ENCODE measurements around the gene ZDHHC8. TPM values are rescaled to one million over a fixed set of nuclear protein-coding genes. Genes with fewer than 3 reads are reported as not detected.

ZDHHC8 gene
- total RNA-seq, 1 experiment from 2014 or later: 11.5 TPM

DNA sequence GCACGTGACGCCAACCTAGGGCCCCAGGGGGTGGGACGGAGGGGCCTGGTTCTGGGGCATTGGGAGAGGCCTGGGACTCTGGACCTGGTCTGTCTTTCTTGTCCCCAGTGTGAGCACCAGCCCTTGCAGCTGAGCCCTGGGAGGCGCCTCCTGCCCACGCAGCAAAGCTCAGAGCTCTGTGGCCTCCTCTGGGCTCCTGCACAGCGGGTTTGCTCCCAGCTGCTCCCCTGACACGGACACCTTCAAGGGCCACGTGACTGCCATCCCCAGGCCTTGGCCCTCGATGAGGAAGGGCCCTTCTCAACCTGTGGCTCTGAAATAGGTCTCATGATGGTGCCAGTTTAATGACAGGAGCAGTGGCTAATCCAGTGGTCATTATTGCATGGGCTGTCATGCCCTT, 50.8 kb downstream of the ZDHHC8 start:
- H3K9me2 ChIP-seq (replicated peaks; ENCODE audit: insufficient read depth, low read length): no peaks in the 10 kb centered on the region
- no peaks in the 10 kb centered on the region for H4K20me1 ChIP-seq (ENCODE audit: insufficient read depth, low read depth, low read length)
- H3K4me2 ChIP-seq (ENCODE audit: low read depth, low read length, poor library complexity, severe bottlenecking): no peak overlapping the region
- H3K27me3 ChIP-seq (ENCODE audit: low read length): no peaks in the 10 kb centered on the region
- H3K4me3 ChIP-seq (ENCODE audit: low read length): no peak overlapping the region
- no peaks in the 10 kb centered on the region for H3K36me3 ChIP-seq (ENCODE audit: insufficient read depth, low read length)
- H3K27ac ChIP-seq (ENCODE audit: low read length): no peak overlapping the region
- H3K79me2 ChIP-seq (ENCODE audit: low read length): no peaks in the 10 kb centered on the region
- no peak overlapping the region for H2AFZ ChIP-seq (ENCODE audit: low read length)
- H3K4me1 ChIP-seq (ENCODE audit: low read length): peaks cover 9% of the 10 kb centered on the region
- no peaks in the 10 kb centered on the region for H3K9me3 ChIP-seq (ENCODE audit: low read length)
- no peak overlapping the region for H3K9ac ChIP-seq (ENCODE audit: low read length)
- no peak for DNase-seq

DNA sequence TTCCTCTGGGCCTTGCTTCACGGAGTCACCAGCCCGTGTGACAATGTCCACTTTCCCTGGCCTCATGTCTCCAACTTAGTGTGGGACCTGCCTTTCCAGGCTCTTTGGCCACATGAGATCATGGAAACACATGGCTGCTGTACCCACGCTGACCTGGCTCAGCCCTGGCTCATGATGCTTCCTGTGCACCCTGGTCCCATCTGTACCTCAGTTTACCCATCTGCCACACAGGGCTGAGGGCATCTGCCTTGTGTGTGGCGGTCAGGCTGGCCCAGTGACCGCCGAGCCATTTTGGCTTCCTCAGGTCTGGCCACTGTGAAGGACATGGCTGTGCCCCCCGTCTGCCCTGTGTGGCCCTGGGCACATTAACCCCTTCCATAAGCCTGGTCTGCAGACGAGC, 51.5 kb downstream of the ZDHHC8 start:
- H3K79me2 ChIP-seq (ENCODE audit: low read length): no peaks in the 10 kb centered on the region

DNA sequence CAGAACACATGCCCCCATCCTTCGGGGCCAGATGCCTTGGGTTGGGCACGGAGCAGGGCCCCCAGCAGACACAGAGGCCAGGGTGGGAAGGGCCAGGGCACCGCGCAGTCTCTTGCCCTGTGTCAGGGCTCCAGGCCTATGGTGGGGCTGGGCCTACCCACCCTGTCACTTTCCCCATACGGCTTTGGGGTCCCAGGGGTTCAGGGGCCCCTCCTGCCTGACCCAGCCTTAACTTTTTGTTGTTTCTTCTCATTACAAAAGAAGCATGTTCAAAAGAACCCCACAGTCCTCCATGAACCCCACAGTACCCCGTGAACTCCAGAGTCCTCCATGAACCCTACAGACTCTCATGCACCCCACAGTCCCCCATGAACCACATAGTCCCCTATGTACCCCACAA, 52.2 kb downstream of the ZDHHC8 start:
- no peaks in the 10 kb centered on the region for H3K36me3 ChIP-seq (ENCODE audit: insufficient read depth, low read length)
- no peak overlapping the region for H2AFZ ChIP-seq (ENCODE audit: low read length)
- no peaks in the 10 kb centered on the region for H3K9me3 ChIP-seq (ENCODE audit: low read length)
- H4K20me1 ChIP-seq (ENCODE audit: insufficient read depth, low read depth, low read length): no peaks in the 10 kb centered on the region
- no peaks in the 10 kb centered on the region for H3K27me3 ChIP-seq (ENCODE audit: low read length)
- peaks cover 9% of the 10 kb centered on the region for H3K4me1 ChIP-seq (ENCODE audit: low read length)
- no peaks in the 10 kb centered on the region for H3K79me2 ChIP-seq (ENCODE audit: low read length)
- no peaks in the 10 kb centered on the region for H3K9me2 ChIP-seq (replicated peaks; ENCODE audit: insufficient read depth, low read length)
- H3K27ac ChIP-seq (ENCODE audit: low read length): no peak overlapping the region
- H3K9ac ChIP-seq (ENCODE audit: low read length): no peak overlapping the region
- H3K4me2 ChIP-seq (ENCODE audit: low read depth, low read length, poor library complexity, severe bottlenecking): no peak overlapping the region
- no peak overlapping the region for H3K4me3 ChIP-seq (ENCODE audit: low read length)
- no peak for DNase-seq

More for the DNA sequence above, 51.5 kb downstream of the ZDHHC8 start:
- Histone ChIP-seq H3K9me3 (ENCODE audit: low read length) (no peaks in the 10 kb centered on the region), H3K4me1 (ENCODE audit: low read length) (peaks cover 9% of the 10 kb centered on the region), H3K4me2 (ENCODE audit: low read depth, low read length, poor library complexity, severe bottlenecking) (no peak overlapping the region), H4K20me1 (ENCODE audit: insufficient read depth, low read depth, low read length) (no peaks in the 10 kb centered on the region), H2AFZ (ENCODE audit: low read length) (no peak overlapping the region), H3K27me3 (ENCODE audit: low read length) (no peaks in the 10 kb centered on the region), H3K9me2 (replicated peaks; ENCODE audit: insufficient read depth, low read length) (no peaks in the 10 kb centered on the region), H3K36me3 (ENCODE audit: insufficient read depth, low read length) (no peaks in the 10 kb centered on the region), H3K9ac (ENCODE audit: low read length) (no peak overlapping the region), H3K27ac (ENCODE audit: low read length) (no peak overlapping the region), H3K4me3 (ENCODE audit: low read length) (no peak overlapping the region)
- DNase-seq: no peak

DNA sequence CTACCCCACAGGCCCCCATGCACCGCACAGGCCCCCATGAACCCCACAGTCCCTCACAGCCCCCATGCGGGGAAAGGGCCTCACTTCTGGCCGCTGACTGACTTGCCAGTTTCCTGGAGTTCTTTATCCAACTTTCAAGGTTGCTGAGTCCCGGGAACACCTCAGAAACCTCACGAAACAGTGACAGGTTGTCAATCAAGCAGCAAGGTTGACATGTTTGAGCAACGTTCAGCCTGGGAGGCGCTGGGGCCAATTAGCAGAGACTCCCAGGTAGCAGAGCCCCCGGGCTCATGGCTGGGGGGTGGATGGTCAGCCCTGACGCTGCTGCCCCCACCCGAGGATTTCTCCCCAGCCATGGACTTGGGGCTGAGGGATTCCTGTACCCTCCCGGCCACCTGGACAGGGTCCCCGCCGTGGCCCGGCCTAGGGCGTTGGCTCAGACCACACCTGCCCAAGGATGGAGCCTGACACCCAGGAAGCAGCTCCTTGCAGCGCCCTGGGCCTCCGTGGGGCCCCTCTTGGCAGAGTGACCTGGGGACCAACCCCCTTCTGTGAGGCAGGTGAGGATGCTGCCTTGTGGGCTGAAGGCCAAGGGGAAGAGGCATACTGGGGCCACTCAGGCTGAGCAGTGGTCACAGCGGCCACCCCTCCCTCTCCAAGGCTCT, 53.0 kb downstream of the ZDHHC8 start:
- H2AFZ ChIP-seq (ENCODE audit: low read length): no peak overlapping the region
- H3K36me3 ChIP-seq (ENCODE audit: insufficient read depth, low read length): no peaks in the 10 kb centered on the region
- H3K9me3 ChIP-seq (ENCODE audit: low read length): no peaks in the 10 kb centered on the region
- H3K4me3 ChIP-seq (ENCODE audit: low read length): no peak overlapping the region
- peaks cover 9% of the 10 kb centered on the region for H3K4me1 ChIP-seq (ENCODE audit: low read length)
- H3K27me3 ChIP-seq (ENCODE audit: low read length): no peaks in the 10 kb centered on the region
- DNase-seq: no peak
- H3K9me2 ChIP-seq (replicated peaks; ENCODE audit: insufficient read depth, low read length): no peaks in the 10 kb centered on the region
- no peak overlapping the region for H3K4me2 ChIP-seq (ENCODE audit: low read depth, low read length, poor library complexity, severe bottlenecking)
- H3K27ac ChIP-seq (ENCODE audit: low read length): no peak overlapping the region
- H3K9ac ChIP-seq (ENCODE audit: low read length): no peak overlapping the region
- H3K79me2 ChIP-seq (ENCODE audit: low read length): no peaks in the 10 kb centered on the region
- H4K20me1 ChIP-seq (ENCODE audit: insufficient read depth, low read depth, low read length): no peaks in the 10 kb centered on the region

DNA sequence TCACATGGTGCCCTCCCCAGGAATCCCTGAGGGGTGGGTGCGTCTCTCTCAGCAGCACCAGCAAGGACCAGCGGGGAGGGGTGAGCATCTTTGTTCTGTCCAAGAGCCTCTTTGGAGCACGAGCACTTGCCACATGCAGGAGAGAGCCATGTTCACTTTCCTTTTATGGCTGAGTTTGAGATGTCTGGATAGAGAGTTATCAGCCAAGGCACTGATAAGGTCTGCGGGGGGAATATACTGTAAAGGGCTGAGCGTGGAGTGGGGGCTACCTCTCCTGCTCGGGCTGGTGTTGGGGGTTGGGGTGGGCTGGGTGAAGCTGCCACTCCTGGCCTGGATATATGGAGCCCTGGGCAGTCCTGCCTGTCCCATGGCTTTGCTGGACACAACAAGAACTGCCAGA, 54.1 kb downstream of the ZDHHC8 start:
- peaks cover 9% of the 10 kb centered on the region for H3K4me1 ChIP-seq (ENCODE audit: low read length)
- H3K9me3 ChIP-seq (ENCODE audit: low read length): no peaks in the 10 kb centered on the region
- DNase-seq: no peak
- H3K36me3 ChIP-seq (ENCODE audit: insufficient read depth, low read length): no peaks in the 10 kb centered on the region
- no peak overlapping the region for H3K4me3 ChIP-seq (ENCODE audit: low read length)
- no peak overlapping the region for H3K9ac ChIP-seq (ENCODE audit: low read length)
- H3K27ac ChIP-seq (ENCODE audit: low read length): no peak overlapping the region
- H3K27me3 ChIP-seq (ENCODE audit: low read length): no peaks in the 10 kb centered on the region
- no peaks in the 10 kb centered on the region for H3K9me2 ChIP-seq (replicated peaks; ENCODE audit: insufficient read depth, low read length)
- H4K20me1 ChIP-seq (ENCODE audit: insufficient read depth, low read depth, low read length): no peaks in the 10 kb centered on the region
- no peak overlapping the region for H3K4me2 ChIP-seq (ENCODE audit: low read depth, low read length, poor library complexity, severe bottlenecking)
- no peaks in the 10 kb centered on the region for H3K79me2 ChIP-seq (ENCODE audit: low read length)
- H2AFZ ChIP-seq (ENCODE audit: low read length): no peak overlapping the region

DNA sequence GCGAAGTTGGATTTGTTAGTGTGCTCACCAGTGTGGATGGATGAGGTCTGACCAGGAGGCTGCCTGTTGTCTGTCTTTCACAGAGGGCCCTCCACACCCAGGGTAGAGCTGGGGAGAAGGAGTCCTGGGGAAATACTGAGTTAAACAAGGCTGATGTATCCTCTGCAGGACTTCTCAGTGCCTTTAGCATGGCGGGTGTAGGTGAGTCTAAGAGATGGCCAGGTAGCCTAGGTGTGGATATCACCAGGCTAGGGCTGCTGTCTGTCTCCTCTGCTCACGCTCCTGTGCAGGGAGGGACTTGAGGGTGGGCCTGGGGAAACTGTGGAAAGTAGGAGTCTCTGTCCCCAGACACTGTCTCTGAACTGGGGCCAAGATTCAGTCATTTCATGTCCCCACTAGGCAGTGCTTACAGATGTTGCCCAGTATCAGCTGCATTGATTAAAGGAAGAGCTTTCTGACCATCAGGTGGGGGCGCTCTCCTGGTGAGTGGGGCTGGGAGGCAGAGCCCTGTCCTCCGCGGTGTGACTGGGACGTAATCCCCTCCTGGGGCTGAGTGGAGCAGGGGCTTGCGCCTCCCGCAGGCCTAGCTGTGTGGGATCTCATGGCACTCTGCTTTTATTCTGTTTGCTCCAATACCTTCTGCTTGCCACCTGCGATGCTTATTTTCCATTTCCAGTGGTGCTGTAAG, 54.7 kb downstream of the ZDHHC8 start:
- no peaks in the 10 kb centered on the region for H3K79me2 ChIP-seq (ENCODE audit: low read length)
- no peak overlapping the region for H3K4me3 ChIP-seq (ENCODE audit: low read length)
- DNase-seq: peak; percentile 72
- no peak overlapping the region for H2AFZ ChIP-seq (ENCODE audit: low read length)
- H3K27me3 ChIP-seq (ENCODE audit: low read length): no peaks in the 10 kb centered on the region
- H3K9me3 ChIP-seq (ENCODE audit: low read length): no peaks in the 10 kb centered on the region
- no peaks in the 10 kb centered on the region for H3K36me3 ChIP-seq (ENCODE audit: insufficient read depth, low read length)
- no peak overlapping the region for H3K9ac ChIP-seq (ENCODE audit: low read length)
- no peaks in the 10 kb centered on the region for H4K20me1 ChIP-seq (ENCODE audit: insufficient read depth, low read depth, low read length)
- H3K4me2 ChIP-seq (ENCODE audit: low read depth, low read length, poor library complexity, severe bottlenecking): no peak overlapping the region
- H3K9me2 ChIP-seq (replicated peaks; ENCODE audit: insufficient read depth, low read length): no peaks in the 10 kb centered on the region
- H3K4me1 ChIP-seq (ENCODE audit: low read length): peaks cover 9% of the 10 kb centered on the region
- no peak overlapping the region for H3K27ac ChIP-seq (ENCODE audit: low read length)

DNA sequence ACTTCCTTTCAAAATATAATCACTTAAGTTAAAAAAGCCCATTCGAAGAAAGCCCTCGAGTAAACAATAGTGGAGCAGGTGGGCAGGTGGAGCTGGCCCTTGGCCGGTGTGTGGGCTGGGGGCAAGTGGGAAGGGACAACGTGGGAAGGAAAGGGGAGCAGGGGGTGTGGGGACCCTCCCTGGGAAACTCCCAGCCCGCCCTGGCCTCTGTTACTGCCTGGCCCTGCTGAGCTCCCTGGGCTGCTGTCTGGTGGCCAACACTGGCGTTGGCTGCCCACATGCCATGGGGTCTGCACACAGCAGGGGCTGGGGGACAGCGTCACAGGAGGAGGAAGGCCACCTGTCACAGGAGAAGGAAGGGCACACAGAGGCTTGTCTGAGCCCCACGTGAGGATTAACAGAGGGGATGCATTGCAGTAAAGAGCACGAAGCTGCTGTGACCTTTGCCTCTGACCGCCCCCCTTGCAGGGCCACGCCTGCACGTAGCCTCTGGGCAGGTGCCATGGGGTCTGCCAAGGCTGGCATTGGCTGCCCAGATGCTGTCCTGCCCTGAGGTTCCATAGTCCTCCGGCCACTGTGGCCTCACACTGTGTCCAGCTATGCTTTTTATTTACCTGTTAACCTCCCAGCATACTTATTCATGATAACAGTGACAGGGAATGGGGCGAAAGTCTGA, 55.4 kb downstream of the ZDHHC8 start:
- no peak overlapping the region for H3K27ac ChIP-seq (ENCODE audit: low read length)
- peaks cover 4% of the 10 kb centered on the region for H3K4me1 ChIP-seq (ENCODE audit: low read length)
- H3K4me3 ChIP-seq (ENCODE audit: low read length): no peak overlapping the region
- no peaks in the 10 kb centered on the region for H3K9me3 ChIP-seq (ENCODE audit: low read length)
- no peaks in the 10 kb centered on the region for H3K27me3 ChIP-seq (ENCODE audit: low read length)
- no peak overlapping the region for H3K9ac ChIP-seq (ENCODE audit: low read length)
- DNase-seq: no peak
- H4K20me1 ChIP-seq (ENCODE audit: insufficient read depth, low read depth, low read length): no peaks in the 10 kb centered on the region
- no peak overlapping the region for H3K4me2 ChIP-seq (ENCODE audit: low read depth, low read length, poor library complexity, severe bottlenecking)
- H3K36me3 ChIP-seq (ENCODE audit: insufficient read depth, low read length): no peaks in the 10 kb centered on the region
- H3K79me2 ChIP-seq (ENCODE audit: low read length): no peaks in the 10 kb centered on the region
- H3K9me2 ChIP-seq (replicated peaks; ENCODE audit: insufficient read depth, low read length): no peaks in the 10 kb centered on the region
- H2AFZ ChIP-seq (ENCODE audit: low read length): no peak overlapping the region

DNA sequence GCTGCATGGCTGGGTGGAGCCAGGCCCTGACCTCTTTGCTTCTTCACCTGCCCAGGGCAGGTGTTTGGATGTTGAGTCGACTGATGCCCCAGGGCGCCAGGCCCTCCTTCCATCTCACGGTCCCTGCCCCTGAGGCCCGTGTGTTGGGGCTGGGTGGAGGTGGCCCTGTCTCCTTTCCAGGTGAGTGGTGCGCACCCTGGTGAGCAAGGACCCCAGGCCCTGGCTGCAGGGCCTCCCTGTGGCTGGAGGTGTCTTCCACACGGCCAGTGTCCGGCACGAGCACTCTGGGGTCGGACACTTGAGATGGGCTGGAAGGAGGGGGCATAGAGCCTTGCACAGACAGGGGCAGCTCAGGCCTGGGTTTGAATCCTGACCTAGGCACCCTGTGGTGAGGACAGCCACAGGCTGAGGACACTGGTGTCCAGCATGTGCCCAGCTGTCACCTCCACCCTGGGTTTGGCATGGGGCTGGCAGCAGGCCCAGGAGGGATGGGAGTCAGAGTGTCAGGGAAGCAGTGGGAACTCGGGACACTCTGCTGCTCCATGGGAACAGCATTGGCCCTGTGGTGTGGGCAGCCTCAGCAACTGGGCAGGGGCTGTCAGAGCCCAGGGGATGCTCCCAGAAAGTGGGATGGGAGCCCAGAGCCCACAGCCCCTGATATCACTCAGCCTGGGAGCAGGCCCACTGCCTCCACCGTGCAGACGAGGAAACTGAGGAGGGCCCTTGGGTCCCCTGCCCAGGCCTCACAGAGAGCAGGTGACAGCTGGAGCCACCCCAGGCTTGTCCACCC, 56.4 kb downstream of the ZDHHC8 start:
- Histone ChIP-seq H3K27me3 (ENCODE audit: low read length) (no peaks in the 10 kb centered on the region), H3K36me3 (ENCODE audit: insufficient read depth, low read length) (no peaks in the 10 kb centered on the region), H4K20me1 (ENCODE audit: insufficient read depth, low read depth, low read length) (no peaks in the 10 kb centered on the region), H3K4me2 (ENCODE audit: low read depth, low read length, poor library complexity, severe bottlenecking) (no peak overlapping the region), H3K27ac (ENCODE audit: low read length) (no peak overlapping the region), H3K79me2 (ENCODE audit: low read length) (no peaks in the 10 kb centered on the region), H3K9me3 (ENCODE audit: low read length) (no peaks in the 10 kb centered on the region), H3K9me2 (replicated peaks; ENCODE audit: insufficient read depth, low read length) (no peaks in the 10 kb centered on the region), H3K4me1 (ENCODE audit: low read length) (no peaks in the 10 kb centered on the region), H3K9ac (ENCODE audit: low read length) (no peak overlapping the region), H2AFZ (ENCODE audit: low read length) (no peak overlapping the region), H3K4me3 (ENCODE audit: low read length) (no peak overlapping the region)
- no peak for DNase-seq

All from Karpas-422 (cell line).